ENCODE results near the gene NDUFV2. TPM values are rescaled to one million over a fixed set of nuclear protein-coding genes. Genes with fewer than 3 reads are reported as not detected.

Gene NDUFV2
- total and polyA plus RNA-seq, 2 donors (not counting 3 experiments of a cell fraction or from before 2014, with no cell fraction given): 65.7 to 152 TPM

GRCh38 chr18:9066358-9066757 is 36.1 kb upstream of the NDUFV2 start:
- CTCF ChIA-PET: interaction anchor here (1.0 to 1.2 kb wide), 3 partner anchors 10 to 78 kb away, joined by 3 read pairs; no protein-coding TSS in a partner anchor
- FAIRE-seq: no peak
- dilution Hi-C loops (cut with MboI; ENCODE audit: extremely low pct_ligation_motif_present, low sequenced_read_pairs): no loop called here

More at GRCh38 chr18:9066358-9066757, 36.1 kb upstream of the NDUFV2 start:
- BruUV-seq (replicated peaks): no TSS peak
- H3K27me3 ChIP-seq (ENCODE audit: control insufficient read depth in 2 of 2, insufficient read depth in 2 of 2, low read length in 2 of 2): no peaks in the 10 kb centered on the region
- H3K9ac ChIP-seq (replicated peaks; ENCODE audit: extremely low read depth, insufficient read depth, low read length): no peak overlapping the region
- POLR2A ChIA-PET: no interaction called here
- H3K4me1 ChIP-seq (ENCODE audit: control insufficient read depth, extremely low read depth, insufficient read depth, low read length): no peaks in the 10 kb centered on the region
- no peaks in the 10 kb centered on the region for H4K20me1 ChIP-seq (replicated peaks; ENCODE audit: control insufficient read depth, extremely low read depth, insufficient read depth, low read length)
- no peak overlapping the region for H2AFZ ChIP-seq (ENCODE audit: low read depth, low read length)
- no peaks in the 10 kb centered on the region for H3K9me3 ChIP-seq (replicated peaks; ENCODE audit: control insufficient read depth, insufficient read depth, low read length)
- H3K4me2 ChIP-seq (ENCODE audit: insufficient read depth, low read length): no peak overlapping the region
- H3K27ac ChIP-seq (ENCODE audit: insufficient read depth, low read depth, low read length): no peak overlapping the region
- no peaks in the 10 kb centered on the region for H3K36me3 ChIP-seq (ENCODE audit: control insufficient read depth in 2 of 2, extremely low read depth in 1 of 2, insufficient read depth in 2 of 2, low read length in 2 of 2)
- H3K9me1 ChIP-seq (replicated peaks; ENCODE audit: control insufficient read depth, extremely low read depth, insufficient read depth, low read length): no peaks in the 10 kb centered on the region
- no peak for DNase-seq (ENCODE audit: low read depth, low spot score)
- H3K79me2 ChIP-seq (ENCODE audit: control insufficient read depth, insufficient read depth, low read length): no peaks in the 10 kb centered on the region
- intact Hi-C loops (cut with micrococcal nuclease): no loop called here
- no peak overlapping the region for H3K4me3 ChIP-seq (replicated peaks in 1 of 3; ENCODE audit: insufficient read depth in 1 of 3, low read depth in 1 of 3, low read length in 3 of 3)
- TF ChIP-seq FOS (IDR thresholded peaks at IDR 0.05; ENCODE audit: borderline replicate concordance, insufficient read depth, low read length) (no peak), POLR2AphosphoS5 (IDR thresholded peaks at IDR 0.05; ENCODE audit: insufficient read depth, low read depth, low read length) (no peak), CTCF (IDR thresholded peaks at IDR 0.05; ENCODE audit: extremely low read depth in 1 of 2, insufficient read depth in 1 of 2, low read depth in 1 of 2, low read length in 2 of 2) (no peak), JUN (IDR thresholded peaks at IDR 0.05; ENCODE audit: borderline replicate concordance, insufficient read depth, insufficient read length, low read depth) (no peak), EZH2 (IDR thresholded peaks at IDR 0.05; ENCODE audit: borderline replicate concordance, low read depth, low read length, severe bottlenecking) (no peak), GATA2 (IDR thresholded peaks at IDR 0.05; ENCODE audit: insufficient read depth, insufficient read length, low read depth, low read length) (no peak), POLR2A (IDR thresholded peaks at IDR 0.05; ENCODE audit: low read depth, low read length) (no peak), MYC (IDR thresholded peaks at IDR 0.05; ENCODE audit: low read depth, low read length) (no peak)
- TF ChIP-seq, protein P1, sequence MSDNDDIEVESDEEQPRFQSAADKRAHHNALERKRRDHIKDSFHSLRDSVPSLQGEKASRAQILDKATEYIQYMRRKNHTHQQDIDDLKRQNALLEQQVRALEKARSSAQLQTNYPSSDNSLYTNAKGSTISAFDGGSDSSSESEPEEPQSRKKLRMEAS (IDR thresholded peaks at IDR 0.05; ENCODE audit: insufficient read depth, insufficient read length): no peak

Data from endothelial cell of umbilical vein (primary cell).